Astrocyte (in vitro differentiated cells and primary cell): ENCODE data around the gene PCA3. TPM values are rescaled to one million over a fixed set of nuclear protein-coding genes. Genes with fewer than 3 reads are reported as not detected.

Source experiments
- DNase-seq: peaks from one replicate; pipeline ENCODE4 v3.0.0-alpha.2; 2010; ENCODE audit warnings: low read depth
- FAIRE-seq: peaks from 2 replicates; lab custom pipeline; 2011; peaks lifted over from hg19 to GRCh38; lab: Jason Lieb, UNC
- H2AFZ ChIP-seq: 2 replicates; pipeline ENCODE4 v1.6.0; 2012; ENCODE audit warnings: low read depth, low read length, inconsistent platforms
- H3K27ac ChIP-seq: 2 replicates; pipeline ENCODE4 v1.5.1; 2011; ENCODE audit warnings: low read depth, low read length, inconsistent platforms
- H3K27me3 ChIP-seq: 2 replicates; pipeline ENCODE4 v1.6.0; 2011; ENCODE audit warnings: low read length, inconsistent platforms; ENCODE audit not compliant: insufficient read depth
- H3K36me3 ChIP-seq: 2 replicates; pipeline ENCODE4 v1.5.1; 2011; ENCODE audit warnings: low read length, inconsistent platforms; ENCODE audit not compliant: insufficient read depth
- H3K4me1 ChIP-seq: 2 replicates; pipeline ENCODE4 v1.5.1; 2011; ENCODE audit warnings: low read length, inconsistent platforms; ENCODE audit not compliant: insufficient read depth
- H3K4me2 ChIP-seq: 2 replicates; pipeline ENCODE4 v1.6.0; 2012; ENCODE audit warnings: low read length, inconsistent platforms
- H3K4me3 ChIP-seq: 2 replicates; pipeline ENCODE4 v1.5.1; 2011; ENCODE audit warnings: low read depth, mild to moderate bottlenecking, low read length, inconsistent platforms; ENCODE audit not compliant: insufficient read depth
- H3K79me2 ChIP-seq: 2 replicates; pipeline ENCODE4 v1.6.0; 2012; ENCODE audit warnings: mild to moderate bottlenecking, low read length, inconsistent platforms; ENCODE audit not compliant: insufficient read depth
- H3K9ac ChIP-seq: 2 replicates; pipeline ENCODE4 v1.6.0; 2012; ENCODE audit warnings: mild to moderate bottlenecking, low read length, inconsistent platforms
- H3K9me3 ChIP-seq: 2 replicates; pipeline ENCODE4 v1.5.1; 2012; ENCODE audit warnings: low read depth, mild to moderate bottlenecking, low read length, inconsistent platforms; ENCODE audit not compliant: insufficient read depth
- H4K20me1 ChIP-seq: 2 replicates; pipeline ENCODE4 v1.6.0; 2012; ENCODE audit warnings: low read length, inconsistent platforms; ENCODE audit not compliant: insufficient read depth
- H3K27ac Mint-ChIP-seq: one replicate; pipeline ENCODE4 v1.8.0; 2021; ENCODE audit warnings: mild to moderate bottlenecking, mixed read lengths; ENCODE audit not compliant: unreplicated experiment
- H3K27me3 Mint-ChIP-seq: one replicate; pipeline ENCODE4 v1.8.0; 2021; ENCODE audit warnings: low read depth, mixed read lengths; ENCODE audit not compliant: unreplicated experiment
- H3K36me3 Mint-ChIP-seq: one replicate; pipeline ENCODE4 v1.8.0; 2021; ENCODE audit warnings: low read depth, mixed read lengths; ENCODE audit not compliant: unreplicated experiment
- H3K4me1 Mint-ChIP-seq: one replicate; pipeline ENCODE4 v1.8.0; 2021; ENCODE audit warnings: low read depth, mixed read lengths; ENCODE audit not compliant: unreplicated experiment
- H3K4me3 Mint-ChIP-seq: one replicate; pipeline ENCODE4 v1.8.0; 2021; ENCODE audit warnings: mild to moderate bottlenecking, moderate library complexity, mixed read lengths; ENCODE audit not compliant: unreplicated experiment
- H3K9me3 Mint-ChIP-seq: one replicate; pipeline ENCODE4 v1.8.0; 2021; ENCODE audit warnings: mild to moderate bottlenecking, mixed read lengths; ENCODE audit not compliant: unreplicated experiment
- EZH2 ChIP-seq: IDR thresholded peaks from 2 replicates; pipeline ENCODE4 v1.6.1; 2012; ENCODE audit warnings: mild to moderate bottlenecking, low read length, inconsistent platforms; ENCODE audit not compliant: insufficient read depth
- total RNA-seq: library from RNA; stranded (reverse); gene quantifications from 2 replicates; pipeline ENCODE4 v1.2.1, GENCODE V29; 2021
- TF ChIP-seq, protein P1 (sequence below): IDR thresholded peaks from 2 replicates; pipeline ENCODE4 v1.5.1; 2011; ENCODE audit warnings: low read depth, mild to moderate bottlenecking, inconsistent platforms, low read length, moderate library complexity; ENCODE audit not compliant: insufficient read depth

Gene PCA3
- total RNA-seq, 1 donor from 2014 or later = not detected

DNA sequence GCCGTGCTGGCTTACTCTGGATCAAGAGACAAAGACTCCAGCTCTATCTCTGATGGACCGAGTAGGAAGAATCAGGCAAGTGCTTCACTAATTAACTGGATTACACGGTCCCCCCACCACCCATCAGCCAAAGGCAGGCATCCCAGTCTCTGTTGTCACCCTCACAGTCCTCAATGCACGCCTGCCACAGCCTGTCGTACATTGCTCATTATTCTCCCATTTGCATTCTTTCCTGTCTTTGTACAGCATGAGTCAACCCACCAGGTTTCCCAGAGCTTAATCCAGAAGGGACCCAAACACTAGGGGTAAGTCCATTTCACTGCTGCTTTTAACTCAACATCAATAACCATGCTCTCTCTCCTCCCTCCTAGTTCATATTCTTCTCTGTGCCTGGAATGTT, 44.4 kb downstream of the PCA3 start:
- TF ChIP-seq, protein P1, sequence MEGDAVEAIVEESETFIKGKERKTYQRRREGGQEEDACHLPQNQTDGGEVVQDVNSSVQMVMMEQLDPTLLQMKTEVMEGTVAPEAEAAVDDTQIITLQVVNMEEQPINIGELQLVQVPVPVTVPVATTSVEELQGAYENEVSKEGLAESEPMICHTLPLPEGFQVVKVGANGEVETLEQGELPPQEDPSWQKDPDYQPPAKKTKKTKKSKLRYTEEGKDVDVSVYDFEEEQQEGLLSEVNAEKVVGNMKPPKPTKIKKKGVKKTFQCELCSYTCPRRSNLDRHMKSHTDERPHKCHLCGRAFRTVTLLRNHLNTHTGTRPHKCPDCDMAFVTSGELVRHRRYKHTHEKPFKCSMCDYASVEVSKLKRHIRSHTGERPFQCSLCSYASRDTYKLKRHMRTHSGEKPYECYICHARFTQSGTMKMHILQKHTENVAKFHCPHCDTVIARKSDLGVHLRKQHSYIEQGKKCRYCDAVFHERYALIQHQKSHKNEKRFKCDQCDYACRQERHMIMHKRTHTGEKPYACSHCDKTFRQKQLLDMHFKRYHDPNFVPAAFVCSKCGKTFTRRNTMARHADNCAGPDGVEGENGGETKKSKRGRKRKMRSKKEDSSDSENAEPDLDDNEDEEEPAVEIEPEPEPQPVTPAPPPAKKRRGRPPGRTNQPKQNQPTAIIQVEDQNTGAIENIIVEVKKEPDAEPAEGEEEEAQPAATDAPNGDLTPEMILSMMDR = no peak
- no peak for TF ChIP-seq EZH2
- H3K9me3 Mint-ChIP-seq = no peaks in the 10 kb centered on the region

DNA sequence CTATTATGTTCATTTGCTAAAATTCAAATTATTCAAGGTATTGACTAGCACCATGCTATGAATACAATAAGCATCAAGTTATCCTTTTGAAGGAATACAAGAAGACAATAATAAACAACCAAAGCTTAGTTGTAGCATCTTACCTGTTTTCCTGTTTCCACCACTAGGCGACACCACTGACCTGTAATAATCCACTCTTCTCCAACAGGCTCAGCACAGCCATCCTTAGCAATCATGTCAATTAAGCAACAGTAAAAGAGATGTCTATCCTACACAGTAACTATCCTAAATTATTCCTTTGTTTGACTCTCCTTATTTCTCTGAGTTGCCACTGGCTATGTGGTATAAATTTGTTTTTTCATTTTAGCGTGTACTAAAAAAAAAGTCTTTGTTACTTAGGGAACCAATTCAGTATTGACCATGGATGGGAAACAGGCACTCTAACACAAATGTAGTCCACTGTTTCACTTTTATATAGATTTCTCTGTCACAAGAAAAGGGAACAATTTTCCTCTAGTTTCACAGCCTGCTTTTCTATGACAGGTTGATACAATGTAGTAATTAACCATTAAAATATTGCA, 46.2 kb downstream of the PCA3 start:
- Histone ChIP-seq H3K4me1 (no peaks in the 10 kb centered on the region), H3K4me2 (no peak overlapping the region), H3K27ac (no peak overlapping the region), H3K36me3 (no peaks in the 10 kb centered on the region), H2AFZ (no peak overlapping the region), H4K20me1 (no peaks in the 10 kb centered on the region), H3K4me3 (no peak overlapping the region), H3K27me3 (peaks cover 4% of the 10 kb centered on the region), H3K9me3 (no peaks in the 10 kb centered on the region), H3K79me2 (no peaks in the 10 kb centered on the region), H3K9ac (no peak overlapping the region)
- DNase-seq (peak; percentile 39), FAIRE-seq (peak; percentile 66)
- H3K4me3 Mint-ChIP-seq = no peak overlapping the region
- no peak for TF ChIP-seq EZH2
- TF ChIP-seq, protein P1 = peak; percentile 98
- no peak overlapping the region for H3K27ac Mint-ChIP-seq
- no peaks in the 10 kb centered on the region for H3K36me3 Mint-ChIP-seq
- peaks cover 15% of the 10 kb centered on the region for H3K27me3 Mint-ChIP-seq
- peaks cover 6% of the 10 kb centered on the region for H3K4me1 Mint-ChIP-seq
- no peaks in the 10 kb centered on the region for H3K9me3 Mint-ChIP-seq

More for the DNA sequence above, 44.4 kb downstream of the PCA3 start:
- peaks cover 19% of the 10 kb centered on the region for H3K27me3 Mint-ChIP-seq
- H4K20me1 ChIP-seq = no peaks in the 10 kb centered on the region
- H3K9me3 ChIP-seq = no peaks in the 10 kb centered on the region
- no peaks in the 10 kb centered on the region for H3K36me3 ChIP-seq
- H3K27me3 ChIP-seq = peaks cover 4% of the 10 kb centered on the region
- no peak overlapping the region for H3K9ac ChIP-seq
- no peak overlapping the region for H3K4me2 ChIP-seq
- no peaks in the 10 kb centered on the region for H3K4me1 ChIP-seq
- no peak overlapping the region for H3K4me3 Mint-ChIP-seq
- DNase-seq (no peak), FAIRE-seq (no peak)
- no peak overlapping the region for H3K27ac Mint-ChIP-seq
- no peak overlapping the region for H3K4me3 ChIP-seq
- H2AFZ ChIP-seq = no peak overlapping the region
- peaks cover 6% of the 10 kb centered on the region for H3K4me1 Mint-ChIP-seq
- no peak overlapping the region for H3K27ac ChIP-seq
- no peaks in the 10 kb centered on the region for H3K79me2 ChIP-seq
- H3K36me3 Mint-ChIP-seq = no peaks in the 10 kb centered on the region

DNA sequence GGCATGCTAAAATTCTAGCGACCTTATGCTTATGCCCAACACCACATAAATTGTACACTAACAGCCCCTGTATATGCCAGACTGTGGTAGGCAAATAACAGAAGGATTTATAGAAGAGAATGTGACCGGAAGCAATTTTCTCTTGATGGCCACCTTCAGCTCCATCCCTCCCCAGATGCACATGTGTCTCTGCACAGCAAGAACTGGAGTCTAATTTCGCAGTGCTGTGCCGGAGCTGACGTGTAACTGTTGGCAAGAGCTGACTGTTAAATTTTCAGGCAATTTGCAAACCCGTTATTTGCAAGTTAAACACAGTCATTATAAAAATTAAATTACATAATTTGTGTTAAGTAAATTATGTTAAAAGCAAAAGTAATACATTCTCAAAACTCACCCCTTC, 48.4 kb downstream of the PCA3 start:
- H3K36me3 ChIP-seq = no peaks in the 10 kb centered on the region
- Mint-ChIP-seq H3K36me3 (no peaks in the 10 kb centered on the region), H3K9me3 (no peaks in the 10 kb centered on the region), H3K27ac (no peak overlapping the region), H3K27me3 (peaks cover 15% of the 10 kb centered on the region), H3K4me3 (no peak overlapping the region), H3K4me1 (peaks cover 13% of the 10 kb centered on the region)
- no peak overlapping the region for H3K9ac ChIP-seq
- H3K4me3 ChIP-seq = no peak overlapping the region
- H3K79me2 ChIP-seq = no peaks in the 10 kb centered on the region
- no peak overlapping the region for H3K4me2 ChIP-seq
- no peaks in the 10 kb centered on the region for H3K9me3 ChIP-seq
- H2AFZ ChIP-seq = no peak overlapping the region
- peaks cover 7% of the 10 kb centered on the region for H3K4me1 ChIP-seq
- H3K27ac ChIP-seq = no peak overlapping the region
- H3K27me3 ChIP-seq = peaks cover 4% of the 10 kb centered on the region
- no peaks in the 10 kb centered on the region for H4K20me1 ChIP-seq
- DNase-seq = no peak
- TF ChIP-seq EZH2 = no peak
- TF ChIP-seq, protein P1 = no peak
- no peak for FAIRE-seq
